Measurements from ENCODE around the gene NTN1.

DNA sequence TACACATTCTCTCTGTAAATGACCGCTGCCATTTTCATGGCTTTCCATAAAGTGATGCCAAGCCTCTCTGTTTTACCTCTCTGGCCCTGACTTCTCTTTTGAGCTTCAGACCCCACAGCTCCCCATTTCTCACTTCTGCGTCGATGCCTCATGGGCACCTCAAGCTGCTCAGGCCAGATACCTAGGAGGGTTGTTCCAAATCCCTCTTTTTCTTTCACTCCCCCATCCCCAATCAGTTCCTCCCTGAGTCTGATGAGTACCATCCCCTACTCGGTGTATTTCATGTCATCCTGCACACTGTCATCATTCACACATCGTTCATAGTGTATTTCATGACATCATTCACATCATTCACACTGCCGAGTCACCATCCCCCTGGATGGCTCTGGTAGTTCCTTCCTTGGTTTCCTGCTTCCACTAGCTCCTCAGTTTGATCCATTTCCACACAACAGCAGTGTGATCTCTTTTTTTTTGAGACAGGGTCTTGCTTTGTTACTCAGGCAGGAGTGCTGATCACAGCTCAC is 43.1 kb downstream of the NTN1 start:
- TF ChIP-seq CTCF (IDR thresholded peaks at IDR 0.05): no peak
- TF ChIP-seq POLR2A (IDR thresholded peaks at IDR 0.05): no peak
- TF ChIP-seq POLR2AphosphoS5 (IDR thresholded peaks at IDR 0.05; ENCODE audit: insufficient read depth in 1 of 2, low read depth in 1 of 2): no peak
